Mucosa of rectum (tissue), 2 donors: ENCODE results near the gene ZCCHC4.

Experiments used
- H3K27ac ChIP-seq, 2 donors: one replicate each; pipeline ENCODE4 v1.7.0; 2013; ENCODE audit warnings: inconsistent platforms in 2 of 2, low read depth in 2 of 2, low read length in 2 of 2
- H3K27me3 ChIP-seq, 2 donors: one replicate each; pipeline ENCODE4 v1.7.0; 2013; ENCODE audit warnings: low read length in 2 of 2; ENCODE audit not compliant: control insufficient read depth in 2 of 2, insufficient read depth in 2 of 2
- H3K36me3 ChIP-seq, 2 donors: one replicate each; pipeline ENCODE4 v1.7.0; 2013; ENCODE audit warnings: low read length in 2 of 2; ENCODE audit not compliant: control insufficient read depth in 2 of 2, insufficient read depth in 2 of 2
- H3K4me1 ChIP-seq, 2 donors: one replicate each; pipeline ENCODE4 v1.7.0; 2013; ENCODE audit warnings: low read length in 2 of 2, mild to moderate bottlenecking in 1 of 2; ENCODE audit not compliant: control insufficient read depth in 2 of 2, insufficient read depth in 2 of 2
- H3K4me3 ChIP-seq, 2 donors: one replicate each; pipeline ENCODE4 v1.7.0; 2013; ENCODE audit warnings: low read length in 2 of 2
- H3K9ac ChIP-seq, 2 donors: one replicate each; pipeline ENCODE4 v1.7.0; 2013; ENCODE audit warnings: low read length in 2 of 2, low read depth in 1 of 2, mild to moderate bottlenecking in 1 of 2
- H3K9me3 ChIP-seq, 2 donors: one replicate each; pipeline ENCODE4 v1.7.0; 2013; ENCODE audit warnings: low read length in 2 of 2; ENCODE audit not compliant: control insufficient read depth in 2 of 2
- donor health status: healthy.
- donor health status: Normal muscosa, but diverticular disease.

The ZCCHC4 gene

DNA sequence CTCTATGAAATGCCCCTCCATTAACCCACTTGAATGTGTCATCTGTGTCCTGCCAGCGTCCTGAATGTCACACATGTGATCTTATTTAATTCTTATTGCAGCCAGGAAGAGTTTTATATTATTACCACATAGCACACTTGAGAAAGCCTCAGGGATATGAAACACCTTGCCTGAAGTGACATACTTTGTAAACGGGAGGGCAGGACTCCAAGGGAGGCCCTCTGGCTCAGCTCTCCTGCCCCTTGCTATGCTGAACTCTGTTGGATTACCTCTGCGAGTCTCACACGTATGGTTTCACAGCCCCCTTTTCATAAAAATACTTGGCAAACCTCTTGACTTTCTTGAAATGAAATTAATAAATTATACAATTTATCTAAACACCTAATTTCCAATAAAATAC, 11.1 kb upstream of the ZCCHC4 start:
- Histone ChIP-seq H3K9ac (no peak overlapping the region), H3K36me3 (no peaks in the 10 kb centered on the region), H3K27ac (no peak overlapping the region), H3K9me3 (no peaks in the 10 kb centered on the region), H3K27me3 (no peaks in the 10 kb centered on the region), H3K4me1 (peaks cover 4 to 5% of the 10 kb centered on the region in 2 donors), H3K4me3 (no peak overlapping the region)

DNA sequence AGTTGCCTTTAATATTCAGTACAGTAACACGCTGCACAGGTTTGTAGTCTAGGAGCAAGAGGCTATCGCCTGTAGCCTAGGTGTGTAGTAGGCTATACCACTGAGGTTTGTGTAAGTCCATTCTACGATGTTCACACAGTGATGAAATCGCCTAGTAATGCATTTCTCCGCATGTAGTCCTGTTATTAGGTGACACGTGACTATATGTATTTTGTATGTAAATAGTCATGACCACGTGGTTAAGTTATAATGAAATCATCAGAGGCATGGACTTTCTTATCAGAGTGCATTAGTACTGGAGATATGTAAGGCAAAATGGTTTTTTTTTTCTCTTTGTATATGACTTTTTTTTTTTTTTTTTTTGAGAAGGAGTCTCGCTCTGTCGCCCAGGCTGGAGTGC, 9.9 kb upstream of the ZCCHC4 start:
- peaks cover 4 to 5% of the 10 kb centered on the region in 2 donors for H3K4me1 ChIP-seq
- no peaks in the 10 kb centered on the region for H3K36me3 ChIP-seq

DNA sequence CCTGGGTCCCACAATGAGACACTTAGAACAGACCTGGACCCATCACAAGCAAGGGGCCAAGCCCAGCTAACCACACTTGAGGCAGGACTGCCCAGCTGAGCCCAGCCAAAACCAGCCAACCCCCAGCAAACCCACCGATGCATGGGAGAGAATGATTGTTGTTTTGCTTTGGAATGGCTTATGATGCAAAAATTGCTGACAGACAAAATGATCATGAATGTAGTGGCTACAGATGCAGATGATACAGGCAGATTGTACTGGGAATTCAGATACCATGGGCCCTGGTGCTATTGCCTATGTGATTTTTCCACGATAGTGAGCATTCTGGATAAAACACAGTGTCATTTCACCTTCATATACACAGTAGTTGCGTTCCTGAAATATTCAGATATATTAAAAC, 9.0 kb upstream of the ZCCHC4 start:
- Histone ChIP-seq H3K4me1 (peaks cover 4 to 5% of the 10 kb centered on the region in 2 donors), H3K9me3 (no peaks in the 10 kb centered on the region), H3K27ac (no peak overlapping the region), H3K36me3 (no peaks in the 10 kb centered on the region), H3K4me3 (no peak overlapping the region), H3K27me3 (no peaks in the 10 kb centered on the region), H3K9ac (no peak overlapping the region)

More for the DNA sequence above, 9.9 kb upstream of the ZCCHC4 start:
- Histone ChIP-seq H3K27ac (no peak overlapping the region), H3K4me3 (no peak overlapping the region), H3K9ac (no peak overlapping the region), H3K27me3 (no peaks in the 10 kb centered on the region), H3K9me3 (no peaks in the 10 kb centered on the region)

DNA sequence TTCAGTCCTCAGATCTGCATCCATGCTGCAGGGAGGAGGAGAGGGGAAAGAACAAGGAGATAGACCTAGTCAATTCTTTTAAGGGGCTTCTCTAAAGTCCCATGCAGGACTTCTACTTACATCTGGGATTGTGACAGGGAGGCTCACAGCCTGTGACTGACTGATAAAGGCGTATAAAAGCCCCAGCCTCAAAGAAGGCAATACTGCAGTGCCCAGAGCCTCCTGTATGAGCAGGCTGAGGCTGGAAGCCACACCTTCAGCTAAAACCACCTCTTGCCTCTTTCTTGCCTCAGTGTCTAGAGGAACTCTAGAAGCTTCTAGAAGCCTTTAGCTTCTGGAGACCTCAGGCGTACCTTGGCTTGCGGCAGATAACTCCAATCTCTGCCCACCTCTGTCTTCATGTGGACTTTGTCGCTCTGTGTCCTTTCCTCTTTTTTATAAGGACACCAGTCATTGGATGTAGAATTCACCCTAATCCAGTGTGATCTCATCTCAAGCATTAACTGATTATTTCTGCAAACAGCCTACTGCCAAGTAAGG, 6.0 kb upstream of the ZCCHC4 start:
- Histone ChIP-seq H3K4me1 (no peaks in the 10 kb centered on the region), H3K9me3 (no peaks in the 10 kb centered on the region), H3K9ac (no peak overlapping the region), H3K27ac (no peak overlapping the region), H3K4me3 (no peak overlapping the region), H3K36me3 (no peaks in the 10 kb centered on the region), H3K27me3 (no peaks in the 10 kb centered on the region)

DNA sequence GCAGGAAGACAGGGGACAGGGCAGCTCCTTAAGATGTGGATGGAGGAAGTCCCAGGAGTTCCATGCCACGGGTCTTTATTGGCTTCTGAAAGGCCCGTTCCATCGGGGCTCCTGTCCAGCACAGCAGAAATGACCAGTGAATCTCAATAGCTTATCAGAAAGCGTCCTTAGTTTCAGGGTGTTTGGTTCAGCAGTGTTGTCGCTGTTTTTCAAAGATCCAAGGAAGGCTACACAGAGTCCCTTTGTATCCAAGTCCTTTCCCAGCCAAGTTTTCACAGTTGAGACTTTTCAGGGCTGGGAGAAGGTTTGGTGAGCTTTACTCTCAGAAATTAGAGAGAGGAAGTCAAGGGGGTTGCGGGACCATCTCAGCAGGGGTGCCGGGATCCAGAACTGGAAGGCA, 5.0 kb upstream of the ZCCHC4 start:
- Histone ChIP-seq H3K4me1 (peaks cover 0 to 6% of the 10 kb centered on the region in 2 donors), H3K36me3 (no peaks in the 10 kb centered on the region), H3K9ac (no peak overlapping the region), H3K9me3 (no peaks in the 10 kb centered on the region), H3K27ac (no peak overlapping the region), H3K27me3 (no peaks in the 10 kb centered on the region), H3K4me3 (no peak overlapping the region)

DNA sequence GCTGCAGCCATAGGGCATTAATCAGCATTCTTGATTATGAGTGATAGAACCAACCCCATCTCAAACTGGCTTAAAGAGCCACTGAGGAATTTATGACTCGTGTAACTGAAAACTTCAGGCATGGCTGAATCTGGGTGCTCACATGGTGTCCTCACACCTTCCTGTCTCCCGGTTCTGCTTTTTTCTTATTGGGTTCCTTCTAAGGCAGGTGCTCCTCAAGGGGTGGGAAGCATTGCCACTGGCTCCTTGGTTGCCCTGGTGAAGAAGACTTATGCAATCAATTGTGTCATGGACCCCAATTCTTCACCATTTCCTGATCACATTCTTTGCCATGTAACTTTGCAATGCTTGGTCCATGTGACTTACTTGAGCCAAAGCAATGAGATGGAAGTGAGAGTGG, 4.3 kb upstream of the ZCCHC4 start:
- H3K4me1 ChIP-seq = peaks cover 2 to 6% of the 10 kb centered on the region in 2 donors
- no peak overlapping the region for H3K9ac ChIP-seq
- no peaks in the 10 kb centered on the region for H3K36me3 ChIP-seq
- H3K4me3 ChIP-seq = no peak overlapping the region
- H3K9me3 ChIP-seq = no peaks in the 10 kb centered on the region
- H3K27me3 ChIP-seq = no peaks in the 10 kb centered on the region
- H3K27ac ChIP-seq = no peak overlapping the region

DNA sequence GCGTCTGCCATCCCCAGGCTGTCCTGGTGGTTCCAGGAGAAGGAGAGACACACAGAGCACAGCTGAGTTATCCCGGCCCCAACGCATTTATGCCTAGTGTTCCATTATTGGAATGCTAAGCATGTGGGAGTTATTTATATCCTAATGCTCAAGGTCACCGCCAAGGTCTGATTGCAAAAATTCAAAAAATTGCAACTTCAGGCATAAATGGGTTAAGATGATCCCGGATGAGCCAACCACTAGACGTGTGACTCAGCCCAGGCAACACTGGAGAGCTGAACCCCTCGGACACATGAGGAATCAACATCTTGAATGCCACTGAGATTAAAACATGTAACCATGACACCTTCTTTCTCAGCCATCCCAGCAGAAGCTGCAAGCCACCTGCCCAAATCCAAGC, 3.8 kb upstream of the ZCCHC4 start:
- H3K9me3 ChIP-seq = no peaks in the 10 kb centered on the region
- no peaks in the 10 kb centered on the region for H3K27me3 ChIP-seq
- no peak overlapping the region for H3K27ac ChIP-seq
- peaks cover 5 to 9% of the 10 kb centered on the region in 2 donors for H3K4me1 ChIP-seq
- no peak overlapping the region for H3K4me3 ChIP-seq
- H3K36me3 ChIP-seq = no peaks in the 10 kb centered on the region
- no peak overlapping the region for H3K9ac ChIP-seq

DNA sequence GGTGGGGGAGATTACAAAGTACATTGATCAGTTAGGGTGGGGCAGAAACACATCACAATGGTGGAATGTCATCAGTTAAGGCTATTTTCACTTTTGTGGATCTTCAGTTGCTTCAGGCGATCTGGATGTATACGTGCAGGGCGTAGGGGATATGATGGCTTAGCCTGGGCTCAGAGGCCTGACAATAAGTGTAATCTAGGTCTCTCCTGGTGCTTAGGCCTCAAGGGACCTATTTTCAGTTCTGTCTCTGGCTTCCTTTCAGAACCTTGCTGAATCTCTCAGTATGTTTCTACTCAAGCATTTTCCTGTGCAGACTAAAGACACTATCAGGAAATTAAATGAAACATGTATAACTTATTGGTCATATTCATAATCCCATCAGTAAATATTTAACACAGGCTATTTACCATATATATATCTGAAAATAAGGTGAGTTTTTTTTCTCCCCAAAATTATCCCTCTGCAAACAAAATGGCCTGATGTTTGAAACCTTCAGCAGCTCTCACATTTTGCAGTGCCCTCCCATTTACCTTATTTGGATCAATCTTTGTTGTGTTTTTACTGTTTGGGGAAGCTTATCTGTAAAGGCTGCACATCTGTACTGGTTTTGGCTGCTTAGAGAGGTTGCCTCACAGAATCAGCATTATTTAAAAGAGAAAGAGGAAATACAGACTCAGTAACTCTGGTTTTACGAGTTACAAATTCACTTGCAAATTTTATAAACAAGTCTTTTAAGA, 2.3 kb upstream of the ZCCHC4 start:
- H3K36me3 ChIP-seq = peaks cover 0 to 4% of the 10 kb centered on the region in 2 donors
- H3K27ac ChIP-seq = no peak overlapping the region
- no peak overlapping the region for H3K9ac ChIP-seq
- H3K4me3 ChIP-seq = no peak overlapping the region
- no peaks in the 10 kb centered on the region for H3K9me3 ChIP-seq
- H3K27me3 ChIP-seq = no peaks in the 10 kb centered on the region
- H3K4me1 ChIP-seq = peaks cover 5 to 9% of the 10 kb centered on the region in 2 donors

DNA sequence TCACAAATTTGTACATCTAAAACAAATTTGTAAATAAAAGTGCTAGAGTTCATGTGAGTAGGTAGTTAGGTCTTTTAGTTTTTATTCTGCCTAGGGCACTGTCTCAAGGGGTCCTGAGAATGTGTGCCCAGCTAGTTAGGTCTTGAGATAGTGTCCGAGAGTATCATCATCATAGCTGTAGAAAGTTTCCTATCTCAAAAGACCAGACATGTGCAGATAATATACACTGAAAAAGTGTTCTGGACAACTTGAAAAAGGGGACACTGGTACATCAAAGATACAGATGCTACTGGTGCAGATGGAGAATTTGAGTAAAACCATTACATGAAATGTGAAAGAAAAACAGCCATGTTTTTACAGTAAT, 1.8 kb upstream of the ZCCHC4 start:
- Histone ChIP-seq H3K4me1 (peaks cover 5 to 9% of the 10 kb centered on the region in 2 donors), H3K9me3 (no peaks in the 10 kb centered on the region), H3K36me3 (peaks cover 0 to 5% of the 10 kb centered on the region in 2 donors), H3K4me3 (no peak overlapping the region), H3K27ac (no peak overlapping the region), H3K9ac (no peak overlapping the region), H3K27me3 (no peaks in the 10 kb centered on the region)

DNA sequence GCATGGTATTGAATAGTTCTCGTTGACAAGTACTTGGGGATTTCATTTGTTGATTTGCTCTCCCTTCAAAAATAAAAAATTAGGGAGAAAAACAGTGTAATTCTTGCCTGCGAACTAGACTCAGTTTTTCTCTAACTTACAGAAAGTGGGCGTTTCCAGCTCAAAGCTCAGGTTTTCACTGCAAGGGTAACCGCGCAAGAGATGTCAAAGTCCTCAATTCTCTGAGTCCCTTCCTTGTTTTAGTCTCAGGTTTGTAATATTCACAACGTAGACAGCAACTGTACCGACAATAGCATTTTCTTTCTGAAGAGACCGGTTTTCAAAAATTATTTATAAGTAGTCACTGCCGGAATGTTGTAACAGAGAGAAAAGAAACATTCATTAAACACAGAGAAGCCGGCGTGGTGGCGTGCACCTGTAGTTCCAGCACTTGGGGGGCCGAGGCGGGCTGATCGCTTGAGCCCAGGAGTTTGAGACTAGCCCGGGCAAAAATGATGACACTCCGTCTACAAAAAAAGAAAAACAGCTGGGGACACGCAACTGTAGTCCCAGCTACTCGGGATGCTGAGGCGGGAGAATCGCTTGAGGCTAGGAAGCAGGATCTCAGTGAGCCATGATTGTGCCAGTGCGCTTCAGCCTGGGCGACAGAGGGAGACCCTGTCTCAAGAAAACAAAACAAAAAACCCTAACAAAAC, 774 bp downstream of the ZCCHC4 start:
- H3K27me3 ChIP-seq = no peaks in the 10 kb centered on the region
- peaks cover 5 to 9% of the 10 kb centered on the region in 2 donors for H3K4me1 ChIP-seq
- no peaks in the 10 kb centered on the region for H3K9me3 ChIP-seq
- peak overlapping the region; percentile 64 to 71 for H3K27ac ChIP-seq
- peak overlapping the region; percentile 64 to 73 for H3K9ac ChIP-seq
- peaks cover 0 to 7% of the 10 kb centered on the region in 2 donors for H3K36me3 ChIP-seq
- H3K4me3 ChIP-seq = peak overlapping the region; percentile 82 to 90
